Endothelial cell of umbilical vein (primary cell): ENCODE data around the gene CST1. TPM values are rescaled to one million over a fixed set of nuclear protein-coding genes. Genes with fewer than 3 reads are reported as not detected.

Experiments used
- BruUV-seq: library from RNA; stranded (reverse); fragments of 400-500 nt; replicated peaks from 2 replicates; lab custom pipeline; 2021; lab: Mats Ljungman, UMichigan
- CTCF ChIA-PET: fragments of 300-600, 350-600 bp; sonication (Branson Sonifier 250); formaldehyde crosslinking; loops from one replicate; lab custom pipeline; 2021; ENCODE audit warnings: antibody characterized with exemption, inconsistent platforms; lab: Charles Lee
- POLR2A ChIA-PET: fragments of 300-600, 350-600 bp; sonication (Branson Sonifier 250); formaldehyde crosslinking; loops from one replicate; lab custom pipeline; 2021; ENCODE audit warnings: antibody characterized with exemption, inconsistent platforms; lab: Charles Lee
- DNase-seq: peaks from one replicate; pipeline ENCODE4 v3.0.0-alpha.2; 2011; ENCODE audit warnings: low read depth, low spot score
- FAIRE-seq: peaks from 2 replicates; lab custom pipeline; 2011; peaks lifted over from hg19 to GRCh38; lab: Jason Lieb, UNC
- H2AFZ ChIP-seq: 2 replicates; pipeline ENCODE4 v1.6.0; 2012; ENCODE audit warnings: low read depth, low read length, control low read depth, inconsistent platforms
- H3K27ac ChIP-seq: 2 replicates; pipeline ENCODE4 v1.5.1; 2011; ENCODE audit warnings: low read depth, mild to moderate bottlenecking, control low read depth, low read length, moderate library complexity; ENCODE audit not compliant: insufficient read depth
- H3K27me3 ChIP-seq, 2 experiments: 2 replicates each; pipeline versions ENCODE4 v1.6.0 to v1.6.1; 2011; ENCODE audit warnings: low read length in 2 of 2, mixed read lengths in 1 of 2; ENCODE audit not compliant: control insufficient read depth in 2 of 2, insufficient read depth in 2 of 2
- H3K36me3 ChIP-seq, 2 experiments: 2 replicates in 1 of 2; 3 replicates in 1 of 2; pipeline ENCODE4 v1.5.1; 2011; ENCODE audit warnings: low read length in 2 of 2, mild to moderate bottlenecking in 1 of 2, moderate library complexity in 1 of 2; ENCODE audit not compliant: control insufficient read depth in 2 of 2, insufficient read depth in 2 of 2; ENCODE audit errors: extremely low read depth in 1 of 2
- H3K4me1 ChIP-seq: 3 replicates; pipeline ENCODE4 v1.5.1; 2011; ENCODE audit warnings: mild to moderate bottlenecking, low read length; ENCODE audit not compliant: control insufficient read depth, insufficient read depth; ENCODE audit errors: extremely low read depth
- H3K4me2 ChIP-seq: 2 replicates; pipeline ENCODE4 v1.6.1; 2011; ENCODE audit warnings: low read length, control low read depth, mixed read lengths; ENCODE audit not compliant: insufficient read depth
- H3K4me3 ChIP-seq, 3 experiments: fragments of 200-600 bp in 1 of 3; sonication (generic), shearing (Covaris generic) in 1 of 3; replicated peaks in 1 of 3; 2 replicates each; pipeline ENCODE4 v1.5.1; 2011 to 2016; ENCODE audit warnings: control low read depth in 3 of 3, low read length in 3 of 3, mild to moderate bottlenecking in 2 of 3, inconsistent platforms in 1 of 3, low read depth in 1 of 3, moderate library complexity in 1 of 3; ENCODE audit not compliant: insufficient read depth in 1 of 3
- H3K79me2 ChIP-seq: 2 replicates; pipeline ENCODE4 v1.6.0; 2012; ENCODE audit warnings: low read length, inconsistent platforms; ENCODE audit not compliant: control insufficient read depth, insufficient read depth
- H3K9ac ChIP-seq: replicated peaks from 2 replicates; pipeline ENCODE3; 2011; ENCODE audit warnings: low read length, control low read depth; ENCODE audit not compliant: insufficient read depth; ENCODE audit errors: extremely low read depth
- H3K9me1 ChIP-seq: replicated peaks from 3 replicates; pipeline ENCODE4 v1.6.0; 2011; ENCODE audit warnings: mild to moderate bottlenecking, low read length; ENCODE audit not compliant: control insufficient read depth, insufficient read depth; ENCODE audit errors: extremely low read depth
- H3K9me3 ChIP-seq: replicated peaks from 2 replicates; pipeline ENCODE4 v1.5.1; 2012; ENCODE audit warnings: low read length, inconsistent platforms; ENCODE audit not compliant: control insufficient read depth, insufficient read depth
- H4K20me1 ChIP-seq: replicated peaks from 2 replicates; pipeline ENCODE3; 2011; ENCODE audit warnings: mild to moderate bottlenecking, low read length; ENCODE audit not compliant: control insufficient read depth, insufficient read depth; ENCODE audit errors: extremely low read depth
- EZH2 ChIP-seq: IDR thresholded peaks from 2 replicates; pipeline ENCODE4 v1.6.1; 2012; ENCODE audit warnings: borderline replicate concordance, low read depth, mild to moderate bottlenecking, moderate library complexity, low read length, inconsistent platforms; ENCODE audit not compliant: severe bottlenecking
- FOS ChIP-seq: IDR thresholded peaks from 2 replicates; pipeline ENCODE4 v1.6.1; 2011; ENCODE audit warnings: mild to moderate bottlenecking, low read length, moderate library complexity, borderline replicate concordance; ENCODE audit not compliant: insufficient read depth
- GATA2 ChIP-seq: IDR thresholded peaks from 2 replicates; pipeline ENCODE4 v1.7.0; 2011; ENCODE audit warnings: low read depth, mild to moderate bottlenecking, moderate library complexity, mixed read lengths, low read length; ENCODE audit not compliant: insufficient read length, insufficient read depth
- JUN ChIP-seq: IDR thresholded peaks from 2 replicates; pipeline ENCODE4 v1.6.1; 2011; ENCODE audit warnings: borderline replicate concordance, low read depth; ENCODE audit not compliant: insufficient read length, insufficient read depth
- MAX ChIP-seq: IDR thresholded peaks from 2 replicates; pipeline ENCODE4 v1.6.1; 2011; ENCODE audit not compliant: insufficient read depth, insufficient read length
- MYC ChIP-seq: IDR thresholded peaks from one replicate; pipeline ENCODE4 v1.6.1; 2011; ENCODE audit warnings: mild to moderate bottlenecking, low read depth, low read length
- POLR2A ChIP-seq: IDR thresholded peaks from 2 replicates; pipeline ENCODE4 v1.6.1; 2012; ENCODE audit warnings: low read depth, mild to moderate bottlenecking, control low read depth, low read length
- POLR2AphosphoS5 ChIP-seq: IDR thresholded peaks from 2 replicates; pipeline ENCODE4 v1.6.1; 2012; ENCODE audit warnings: low read depth, mild to moderate bottlenecking, control low read depth, low read length, moderate library complexity; ENCODE audit not compliant: insufficient read depth
- dilution Hi-C: fragments of 300-500 bp; cut with MboI; formaldehyde crosslinking; loops from one replicate; pipeline ENCODE4 v1.15.0; 2019; ENCODE audit warnings: low sequenced_read_pairs; ENCODE audit not compliant: extremely low pct_ligation_motif_present
- intact Hi-C: fragments of 100-400 bp; cut with micrococcal nuclease; formaldehyde crosslinking; loops from one replicate; pipeline ENCODE4 v1.10.0; 2022
- polyA plus RNA-seq, 4 experiments: library from polyadenylated mRNA; depleted of rRNA in 3 of 4; stranded (reverse) in 3 of 4; unstranded in 1 of 4; fragments of >200 nt; gene quantifications; 2 replicates each; pipeline versions ENCODE4 v1.2.1 to v1.2.3, GENCODE V29; 2011 to 2012; ENCODE audit warnings: missing spikeins in 1 of 4
- total RNA-seq: library from RNA; stranded (reverse); gene quantifications from 2 replicates; pipeline ENCODE4 v1.2.3, GENCODE V29; 2021
- TF ChIP-seq, protein P1 (sequence below), 2 donors: IDR thresholded peaks; 1 replicate in 1 of 2; 2 replicates in 1 of 2; pipeline ENCODE4 v1.5.1; 2011; ENCODE audit warnings: low read length in 2 of 2, mild to moderate bottlenecking in 2 of 2, moderate library complexity in 2 of 2, control low read depth in 1 of 2, inconsistent platforms in 1 of 2, low read depth in 1 of 2; ENCODE audit not compliant: insufficient read depth in 1 of 2; ENCODE audit errors: extremely low read depth in 1 of 2

Gene CST1
- total and polyA plus RNA-seq, 2 donors (not counting 3 experiments of a cell fraction or from before 2014, with no cell fraction given): 0.19 to 2.2 TPM

DNA sequence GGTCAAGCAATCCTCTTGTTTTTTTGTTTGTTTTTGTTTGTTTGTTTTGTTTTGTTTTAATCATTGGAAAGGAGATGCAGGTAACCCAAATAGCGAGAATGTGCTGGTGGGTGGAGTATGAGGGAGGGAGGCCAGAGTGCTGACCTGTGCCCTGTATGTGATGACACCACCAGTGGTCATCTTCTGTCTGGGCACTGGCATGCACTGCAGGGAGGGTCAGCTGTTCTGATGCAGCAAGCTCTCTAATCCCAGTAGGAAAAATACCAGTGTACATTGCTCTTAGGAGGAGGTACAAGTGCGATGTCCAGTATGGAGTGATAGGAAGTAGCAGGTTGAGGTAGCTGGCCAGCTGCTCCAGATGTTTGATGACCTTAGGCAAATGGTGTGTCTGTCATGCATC is 2.9 kb upstream of the CST1 start:
- FAIRE-seq: no peak
- no peak overlapping the region for H3K9ac ChIP-seq
- no peaks in the 10 kb centered on the region for H3K27me3 ChIP-seq
- ChIA-PET POLR2A (no interaction called here), CTCF (no interaction called here)
- H3K9me1 ChIP-seq: no peaks in the 10 kb centered on the region
- no peak overlapping the region for H3K27ac ChIP-seq
- H3K79me2 ChIP-seq: peaks cover 14% of the 10 kb centered on the region
- no peak overlapping the region for H3K4me3 ChIP-seq
- no peak for DNase-seq
- no peaks in the 10 kb centered on the region for H3K9me3 ChIP-seq
- no peak overlapping the region for H2AFZ ChIP-seq
- TF ChIP-seq POLR2A (no peak), EZH2 (no peak), POLR2AphosphoS5 (no peak), FOS (no peak), MYC (no peak), MAX (no peak), GATA2 (no peak), JUN (no peak)
- TF ChIP-seq, protein P1, sequence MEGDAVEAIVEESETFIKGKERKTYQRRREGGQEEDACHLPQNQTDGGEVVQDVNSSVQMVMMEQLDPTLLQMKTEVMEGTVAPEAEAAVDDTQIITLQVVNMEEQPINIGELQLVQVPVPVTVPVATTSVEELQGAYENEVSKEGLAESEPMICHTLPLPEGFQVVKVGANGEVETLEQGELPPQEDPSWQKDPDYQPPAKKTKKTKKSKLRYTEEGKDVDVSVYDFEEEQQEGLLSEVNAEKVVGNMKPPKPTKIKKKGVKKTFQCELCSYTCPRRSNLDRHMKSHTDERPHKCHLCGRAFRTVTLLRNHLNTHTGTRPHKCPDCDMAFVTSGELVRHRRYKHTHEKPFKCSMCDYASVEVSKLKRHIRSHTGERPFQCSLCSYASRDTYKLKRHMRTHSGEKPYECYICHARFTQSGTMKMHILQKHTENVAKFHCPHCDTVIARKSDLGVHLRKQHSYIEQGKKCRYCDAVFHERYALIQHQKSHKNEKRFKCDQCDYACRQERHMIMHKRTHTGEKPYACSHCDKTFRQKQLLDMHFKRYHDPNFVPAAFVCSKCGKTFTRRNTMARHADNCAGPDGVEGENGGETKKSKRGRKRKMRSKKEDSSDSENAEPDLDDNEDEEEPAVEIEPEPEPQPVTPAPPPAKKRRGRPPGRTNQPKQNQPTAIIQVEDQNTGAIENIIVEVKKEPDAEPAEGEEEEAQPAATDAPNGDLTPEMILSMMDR (IDR thresholded peaks at IDR 0.05; ENCODE audit: extremely low read depth in 1 of 2, insufficient read depth in 1 of 2, low read depth in 1 of 2, low read length in 2 of 2): no peak
- intact Hi-C loops: no loop called here
- no peaks in the 10 kb centered on the region for H3K36me3 ChIP-seq
- no peak overlapping the region for H3K4me2 ChIP-seq
- dilution Hi-C loops: no loop called here
- H4K20me1 ChIP-seq: no peaks in the 10 kb centered on the region
- BruUV-seq: no TSS peak
- H3K4me1 ChIP-seq: peaks cover 25% of the 10 kb centered on the region
